Uterus (tissue), 4 donors: ENCODE measurements around the gene CD164L2. TPM values are rescaled to one million over a fixed set of nuclear protein-coding genes. Genes with fewer than 3 reads are reported as not detected.
"Not testable (repeated sequence)": the region's sequence is repeated elsewhere in the genome, so short reads cannot be mapped to it uniquely, and the experiment has no call there.

Experiments used
- DNase-seq, 2 donors: peaks; one replicate each; pipeline ENCODE4 v3.0.0-alpha.2; 2019 to 2020
- H3K27ac ChIP-seq, 2 donors: fragments of 200-600 bp; sonication (generic); 1 replicate in 1 of 2; 2 replicates in 1 of 2; pipeline ENCODE4 v1.5.1; 2016 to 2018
- H3K27me3 ChIP-seq, 2 donors: fragments of 200-600 bp; sonication (generic); one replicate each; pipeline ENCODE4 v1.5.1; 2018 to 2019; ENCODE audit warnings: control low read depth in 1 of 2
- H3K36me3 ChIP-seq, 2 donors: fragments of 200-600 bp; sonication (generic); one replicate each; pipeline ENCODE4 v1.5.1; 2019; ENCODE audit warnings: control low read depth in 1 of 2
- H3K4me1 ChIP-seq, 2 donors: fragments of 200-600 bp; sonication (generic); one replicate each; pipeline ENCODE4 v1.5.1; 2018 to 2019; ENCODE audit warnings: control low read depth in 1 of 2
- H3K4me3 ChIP-seq, 2 donors: fragments of 200-600 bp; sonication (generic); 1 replicate in 1 of 2; 2 replicates in 1 of 2; pipeline ENCODE4 v1.5.1; 2018 to 2019; ENCODE audit warnings: mild to moderate bottlenecking in 1 of 2
- H3K9me3 ChIP-seq, 2 donors: fragments of 200-600 bp; sonication (generic); one replicate each; pipeline ENCODE4 v1.5.1; 2019; ENCODE audit warnings: control low read depth in 1 of 2
- POLR2A ChIP-seq, 2 donors: fragments of 450-650 bp; IDR thresholded peaks; one replicate each; pipeline ENCODE4 v1.6.1; 2016; ENCODE audit warnings: antibody characterized with exemption in 2 of 2, mild to moderate bottlenecking in 1 of 2, moderate library complexity in 1 of 2
- intact Hi-C: fragments of 100-400 bp; cut with DNase I; formaldehyde crosslinking; loops from one replicate; pipeline ENCODE4 v1.15.1; 2023; ENCODE audit warnings: low total_unique reads
- total RNA-seq, 4 donors: library from RNA; depleted of rRNA in 3 of 4; stranded (reverse); fragments of >200 nt in 3 of 4; gene quantifications; one replicate each; pipeline versions ENCODE4 v1.1.0 to v1.2.4, GENCODE V29; 2014 to 2023
- TF ChIP-seq, protein P1 (sequence below), 4 experiments: fragments of 200-600 bp in 2 of 4; fragments of 450-650 bp in 2 of 4; sonication (generic) in 2 of 4; IDR thresholded peaks; one replicate each; pipeline ENCODE4 v1.5.1; 2016 to 2019; ENCODE audit warnings: antibody characterized with exemption in 4 of 4, mild to moderate bottlenecking in 2 of 4, moderate library complexity in 1 of 4
- donor health status: DM: yes; HTN: yes; CAD: no.

Gene CD164L2
- total RNA-seq, 4 donors from 2014 or later: 0.69 TPM; not detected in 3

- no peaks in the 10 kb centered on the region for H3K9me3 ChIP-seq
- intact Hi-C loops: loop anchor here (5.0 kb wide), 1 partner anchor 86 kb away; no protein-coding TSS in a partner anchor
- H3K4me3 ChIP-seq: no peak overlapping the region
- TF ChIP-seq POLR2A (IDR thresholded peaks at IDR 0.05): no peak
- TF ChIP-seq, protein P1, sequence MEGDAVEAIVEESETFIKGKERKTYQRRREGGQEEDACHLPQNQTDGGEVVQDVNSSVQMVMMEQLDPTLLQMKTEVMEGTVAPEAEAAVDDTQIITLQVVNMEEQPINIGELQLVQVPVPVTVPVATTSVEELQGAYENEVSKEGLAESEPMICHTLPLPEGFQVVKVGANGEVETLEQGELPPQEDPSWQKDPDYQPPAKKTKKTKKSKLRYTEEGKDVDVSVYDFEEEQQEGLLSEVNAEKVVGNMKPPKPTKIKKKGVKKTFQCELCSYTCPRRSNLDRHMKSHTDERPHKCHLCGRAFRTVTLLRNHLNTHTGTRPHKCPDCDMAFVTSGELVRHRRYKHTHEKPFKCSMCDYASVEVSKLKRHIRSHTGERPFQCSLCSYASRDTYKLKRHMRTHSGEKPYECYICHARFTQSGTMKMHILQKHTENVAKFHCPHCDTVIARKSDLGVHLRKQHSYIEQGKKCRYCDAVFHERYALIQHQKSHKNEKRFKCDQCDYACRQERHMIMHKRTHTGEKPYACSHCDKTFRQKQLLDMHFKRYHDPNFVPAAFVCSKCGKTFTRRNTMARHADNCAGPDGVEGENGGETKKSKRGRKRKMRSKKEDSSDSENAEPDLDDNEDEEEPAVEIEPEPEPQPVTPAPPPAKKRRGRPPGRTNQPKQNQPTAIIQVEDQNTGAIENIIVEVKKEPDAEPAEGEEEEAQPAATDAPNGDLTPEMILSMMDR (IDR thresholded peaks at IDR 0.05): peak; percentile 84 to 92 (median 87)
- H3K27ac ChIP-seq: no peak overlapping the region
- H3K27me3 ChIP-seq: no peaks in the 10 kb centered on the region
- peaks cover 6 to 8% of the 10 kb centered on the region in 2 donors for H3K4me1 ChIP-seq
- H3K36me3 ChIP-seq: no peaks in the 10 kb centered on the region
- DNase-seq: peak; percentile 66 to 74
Measured at GRCh38 chr1:27388337-27389005, 5.3 kb upstream of the CD164L2 start.

DNA sequence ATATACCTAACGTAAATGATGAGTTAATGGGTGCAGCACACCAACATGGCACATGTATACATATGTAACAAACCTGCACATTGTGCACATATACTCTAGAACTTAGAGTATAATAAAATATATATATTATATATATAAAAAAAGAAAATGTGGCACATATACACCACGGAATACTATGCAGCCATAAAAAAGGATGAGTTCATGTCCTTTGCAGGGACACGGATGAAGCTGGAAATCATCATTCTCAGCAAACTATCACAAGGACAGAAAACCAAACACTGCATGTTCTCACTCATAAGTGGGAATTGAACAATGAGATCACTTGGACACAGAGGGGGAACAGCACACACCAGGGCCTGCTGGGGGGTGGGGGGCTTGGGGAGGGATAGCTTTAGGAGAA, 1.7 kb upstream of the CD164L2 start:
- H3K36me3 ChIP-seq, H3K4me1 ChIP-seq, H3K9me3 ChIP-seq, DNase-seq, H3K4me3 ChIP-seq, H3K27ac ChIP-seq, H3K27me3 ChIP-seq: not testable (repeated sequence)
- intact Hi-C loops: loop anchor here (5.0 kb wide), 1 partner anchor 82 kb away; no protein-coding TSS in a partner anchor

GRCh38 chr1:27383661-27384060, 528 bp upstream of the CD164L2 start:
- TF ChIP-seq POLR2A (IDR thresholded peaks at IDR 0.05): no peak
- TF ChIP-seq, protein P1 (IDR thresholded peaks at IDR 0.05): no peak
- intact Hi-C loops: no loop called here
- no peaks in the 10 kb centered on the region for H3K36me3 ChIP-seq

DNA sequence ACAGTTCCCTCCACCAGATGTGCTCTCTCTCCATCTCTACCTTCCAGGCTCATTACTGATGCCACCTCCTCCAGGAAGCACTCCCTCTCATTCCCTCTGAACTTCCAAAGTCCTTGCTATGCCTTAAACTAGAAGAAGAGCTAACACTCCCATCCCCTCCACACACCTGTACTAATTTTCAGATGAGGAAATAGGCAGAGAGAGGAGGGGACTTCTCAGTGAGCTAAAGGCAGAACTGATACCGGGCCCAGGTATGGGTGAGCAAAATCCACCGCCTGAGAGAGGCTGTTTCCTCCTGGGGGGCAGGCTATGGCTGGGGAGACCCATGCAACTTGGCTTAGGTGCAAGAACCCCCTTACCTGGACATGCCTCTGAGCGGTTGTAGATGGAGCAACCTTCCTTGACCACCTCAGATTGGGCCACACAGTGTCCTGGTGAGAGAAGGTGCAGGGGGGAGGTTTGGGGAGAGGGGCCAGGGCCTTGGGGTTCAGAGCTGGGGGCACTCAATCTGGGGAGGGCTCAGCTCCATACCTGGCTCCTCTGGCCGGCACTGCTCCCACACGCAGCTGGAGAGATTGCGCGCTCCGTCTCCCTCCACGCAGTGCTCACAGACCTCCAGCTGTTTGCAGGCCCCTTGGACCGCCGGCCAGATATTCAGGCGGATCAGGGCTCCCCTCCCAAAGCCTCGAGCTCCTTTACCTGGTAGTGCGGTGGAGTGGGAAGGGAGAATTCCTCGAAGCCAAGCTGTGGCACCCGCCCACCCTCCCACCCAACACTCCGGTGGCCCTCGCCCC, 967 bp downstream of the CD164L2 start:
- Histone ChIP-seq H3K4me1 (no peaks in the 10 kb centered on the region), H3K27me3 (no peaks in the 10 kb centered on the region), H3K27ac (no peak overlapping the region), H3K4me3 (no peak overlapping the region), H3K36me3 (no peaks in the 10 kb centered on the region), H3K9me3 (no peaks in the 10 kb centered on the region)
- intact Hi-C loops: no loop called here
- TF ChIP-seq POLR2A (IDR thresholded peaks at IDR 0.05): no peak
- TF ChIP-seq, protein P1 (IDR thresholded peaks at IDR 0.05): no peak
- DNase-seq: no peak

More at GRCh38 chr1:27383661-27384060, 528 bp upstream of the CD164L2 start:
- no peaks in the 10 kb centered on the region for H3K9me3 ChIP-seq
- DNase-seq: no peak
- no peaks in the 10 kb centered on the region for H3K4me1 ChIP-seq
- no peak overlapping the region for H3K27ac ChIP-seq
- no peak overlapping the region for H3K4me3 ChIP-seq
- no peaks in the 10 kb centered on the region for H3K27me3 ChIP-seq

DNA sequence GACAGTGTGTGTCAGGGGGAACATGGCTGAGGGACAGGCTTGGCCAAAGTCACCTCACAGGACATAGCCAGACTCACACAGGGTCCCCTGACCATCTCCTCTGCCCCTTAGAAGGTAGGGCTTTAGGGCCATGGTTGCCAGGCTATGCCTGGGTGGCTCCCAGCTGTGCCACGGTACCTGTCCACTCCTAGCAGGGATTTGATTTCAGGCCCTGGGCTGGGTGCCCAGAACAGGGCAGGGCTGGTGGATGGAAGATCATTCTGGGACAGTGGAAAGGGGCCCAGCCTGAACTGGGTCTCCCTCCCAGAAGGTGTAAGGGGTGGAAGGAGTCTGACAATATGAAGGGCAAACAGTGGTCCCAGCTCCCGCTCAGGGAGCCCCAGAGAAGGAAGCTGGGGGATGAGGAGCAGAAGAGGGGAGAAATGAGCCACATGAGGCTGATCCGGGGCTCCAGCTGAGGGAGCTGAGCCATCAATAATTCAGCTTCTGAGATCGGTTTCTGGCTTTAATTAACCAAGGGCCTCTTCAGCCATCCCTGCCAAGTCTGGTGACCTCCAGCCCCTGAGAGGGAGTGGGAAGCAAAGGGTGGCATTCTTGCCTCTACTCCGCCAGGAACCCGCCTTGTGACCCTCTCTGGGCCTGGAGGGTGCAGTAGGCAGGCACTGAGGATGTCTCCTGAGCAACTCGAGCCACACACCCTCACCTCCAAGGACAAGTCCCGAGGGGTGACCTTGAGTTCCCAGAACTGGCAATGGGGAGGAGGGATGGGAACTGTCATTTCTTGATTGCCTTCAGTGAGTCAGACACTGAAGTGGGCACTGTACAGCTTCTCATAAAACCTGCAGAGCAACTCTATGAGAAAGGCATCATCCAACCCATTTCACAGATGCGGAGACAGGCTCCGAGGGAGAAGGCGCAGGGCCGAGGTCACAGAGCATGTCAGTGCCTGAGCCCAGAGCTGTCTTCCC, 2.1 kb downstream of the CD164L2 start:
- no peak for DNase-seq
- no peaks in the 10 kb centered on the region for H3K36me3 ChIP-seq
- no peaks in the 10 kb centered on the region for H3K4me1 ChIP-seq
- intact Hi-C loops: no loop called here
- no peaks in the 10 kb centered on the region for H3K9me3 ChIP-seq
- H3K27ac ChIP-seq: no peak overlapping the region
- H3K27me3 ChIP-seq: no peaks in the 10 kb centered on the region
- no peak for TF ChIP-seq POLR2A (IDR thresholded peaks at IDR 0.05)
- TF ChIP-seq, protein P1 (IDR thresholded peaks at IDR 0.05): no peak
- H3K4me3 ChIP-seq: no peak overlapping the region
